ENCODE measurements around the gene PLEKHM2.

The PLEKHM2 gene

GRCh38 chr1:15717418-15718125, 33.5 kb downstream of the PLEKHM2 start:
- H3K4me2 ChIP-seq (ENCODE audit: low read length), result no peak overlapping the region
- H3F3A ChIP-seq (ENCODE audit: control insufficient read depth, insufficient read depth), result no peaks in the 10 kb centered on the region
- no peak overlapping the region for H3K4me3 ChIP-seq (ENCODE audit: low read length)
- no peak overlapping the region for H3K27ac ChIP-seq (ENCODE audit: low read depth, low read length)
- no peaks in the 10 kb centered on the region for H3K9me2 ChIP-seq (replicated peaks; ENCODE audit: control insufficient read depth, low read length)
- peaks cover 23% of the 10 kb centered on the region for H3K36me3 ChIP-seq (ENCODE audit: control insufficient read depth, low read length)
- no peaks in the 10 kb centered on the region for H4K20me1 ChIP-seq (ENCODE audit: control insufficient read depth, insufficient read depth, low read depth, low read length)
- TF ChIP-seq EZH2phosphoT487 (IDR thresholded peaks at IDR 0.05; ENCODE audit: borderline replicate concordance, low read length) (no peak), CTCF (IDR thresholded peaks at IDR 0.05; ENCODE audit: low read depth, low read length, poor library complexity, severe bottlenecking) (no peak)
- no peaks in the 10 kb centered on the region for H3K4me1 ChIP-seq (ENCODE audit: control insufficient read depth, low read length)
- H3K9me3 ChIP-seq (ENCODE audit: control insufficient read depth, insufficient read depth, low read length), result no peaks in the 10 kb centered on the region
- H3K79me2 ChIP-seq (ENCODE audit: control insufficient read depth, low read length), result peaks cover 5% of the 10 kb centered on the region
- no peaks in the 10 kb centered on the region for H3K27me3 ChIP-seq (ENCODE audit: control insufficient read depth, low read length)

- Histone ChIP-seq H4K20me1 (ENCODE audit: control insufficient read depth, insufficient read depth, low read depth, low read length) (no peaks in the 10 kb centered on the region), H3K4me1 (ENCODE audit: control insufficient read depth, low read length) (no peaks in the 10 kb centered on the region), H3K27ac (ENCODE audit: low read depth, low read length) (no peak overlapping the region), H3K79me2 (ENCODE audit: control insufficient read depth, low read length) (peaks cover 5% of the 10 kb centered on the region), H3K9me3 (ENCODE audit: control insufficient read depth, insufficient read depth, low read length) (no peaks in the 10 kb centered on the region), H3K4me2 (ENCODE audit: low read length) (no peak overlapping the region), H3K27me3 (ENCODE audit: control insufficient read depth, low read length) (no peaks in the 10 kb centered on the region), H3F3A (ENCODE audit: control insufficient read depth, insufficient read depth) (no peaks in the 10 kb centered on the region), H3K9me2 (replicated peaks; ENCODE audit: control insufficient read depth, low read length) (no peaks in the 10 kb centered on the region), H3K36me3 (ENCODE audit: control insufficient read depth, low read length) (peaks cover 27% of the 10 kb centered on the region), H3K4me3 (ENCODE audit: low read length) (no peak overlapping the region)
- TF ChIP-seq EZH2phosphoT487 (IDR thresholded peaks at IDR 0.05; ENCODE audit: borderline replicate concordance, low read length) (no peak), CTCF (IDR thresholded peaks at IDR 0.05; ENCODE audit: low read depth, low read length, poor library complexity, severe bottlenecking) (no peak)
Measured at GRCh38 chr1:15718199-15718601, 34.1 kb downstream of the PLEKHM2 start.

GRCh38 chr1:15719381-15720120, 35.4 kb downstream of the PLEKHM2 start:
- no peak for TF ChIP-seq EZH2phosphoT487 (IDR thresholded peaks at IDR 0.05; ENCODE audit: borderline replicate concordance, low read length)
- peak; percentile 21 for TF ChIP-seq CTCF (IDR thresholded peaks at IDR 0.05; ENCODE audit: low read depth, low read length, poor library complexity, severe bottlenecking)
- H3K27ac ChIP-seq (ENCODE audit: low read depth, low read length), result no peak overlapping the region
- peaks cover 27% of the 10 kb centered on the region for H3K36me3 ChIP-seq (ENCODE audit: control insufficient read depth, low read length)
- H3K27me3 ChIP-seq (ENCODE audit: control insufficient read depth, low read length), result no peaks in the 10 kb centered on the region
- H3K4me3 ChIP-seq (ENCODE audit: low read length), result no peak overlapping the region
- H3K4me1 ChIP-seq (ENCODE audit: control insufficient read depth, low read length), result no peaks in the 10 kb centered on the region
- peaks cover 2% of the 10 kb centered on the region for H3K79me2 ChIP-seq (ENCODE audit: control insufficient read depth, low read length)
- H3F3A ChIP-seq (ENCODE audit: control insufficient read depth, insufficient read depth), result no peaks in the 10 kb centered on the region
- no peaks in the 10 kb centered on the region for H3K9me3 ChIP-seq (ENCODE audit: control insufficient read depth, insufficient read depth, low read length)
- H4K20me1 ChIP-seq (ENCODE audit: control insufficient read depth, insufficient read depth, low read depth, low read length), result no peaks in the 10 kb centered on the region
- H3K9me2 ChIP-seq (replicated peaks; ENCODE audit: control insufficient read depth, low read length), result no peaks in the 10 kb centered on the region
- H3K4me2 ChIP-seq (ENCODE audit: low read length), result no peak overlapping the region

Measured in DOHH2 (cell line).